Measurements from ENCODE around the gene SLC23A3.

SLC23A3 gene

DNA sequence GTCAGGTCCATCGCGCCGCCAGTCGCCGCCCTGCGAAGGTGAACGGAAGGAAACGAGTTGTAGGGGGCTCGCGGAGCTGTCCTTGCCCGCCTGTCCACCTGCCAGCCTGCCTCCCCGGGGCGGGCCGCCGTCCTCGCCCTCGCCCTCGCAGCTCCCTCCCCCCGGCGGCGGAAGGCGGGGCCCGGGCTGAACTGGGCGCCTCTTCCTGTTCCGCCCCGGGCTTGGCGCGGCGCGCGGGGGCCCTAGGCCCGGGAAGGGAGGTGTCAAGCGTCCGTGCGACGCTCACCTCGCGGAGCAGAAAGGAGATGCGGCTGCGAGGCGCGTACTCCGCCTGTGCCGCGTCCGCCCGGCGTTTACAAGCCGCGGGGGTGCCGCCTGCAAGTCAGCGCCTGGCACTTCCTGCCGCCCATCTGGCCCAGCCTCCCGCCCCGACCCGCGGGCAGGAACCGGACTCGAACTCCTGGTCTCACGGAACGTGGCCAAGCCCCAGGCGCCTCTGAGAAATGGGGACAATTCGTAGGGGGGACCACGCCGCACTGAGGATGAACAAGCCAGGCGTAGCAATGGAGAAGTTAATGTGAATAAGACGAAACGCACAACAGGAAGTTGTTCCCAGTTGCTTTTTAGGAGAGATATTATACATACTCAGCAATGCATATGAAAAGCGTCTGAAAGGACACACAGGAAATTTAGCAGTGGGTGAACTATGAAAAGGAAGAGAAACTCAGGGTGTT is 7.2 kb upstream of the SLC23A3 start, which contains the start of gene CNPPD1:
CNPPD1 (minus strand) TSS at position 108 of the 734 bp plus-strand sequence; CDS start at position 11, 97 bp downstream.
- DNase-seq (ENCODE audit: low spot score) (peak; percentile 91), FAIRE-seq (no peak)

- DNase-seq (ENCODE audit: low spot score) (peak; percentile 46), FAIRE-seq (no peak)
Measured at GRCh38 chr2:219175928-219176817, 6.3 kb upstream of the SLC23A3 start.

DNA sequence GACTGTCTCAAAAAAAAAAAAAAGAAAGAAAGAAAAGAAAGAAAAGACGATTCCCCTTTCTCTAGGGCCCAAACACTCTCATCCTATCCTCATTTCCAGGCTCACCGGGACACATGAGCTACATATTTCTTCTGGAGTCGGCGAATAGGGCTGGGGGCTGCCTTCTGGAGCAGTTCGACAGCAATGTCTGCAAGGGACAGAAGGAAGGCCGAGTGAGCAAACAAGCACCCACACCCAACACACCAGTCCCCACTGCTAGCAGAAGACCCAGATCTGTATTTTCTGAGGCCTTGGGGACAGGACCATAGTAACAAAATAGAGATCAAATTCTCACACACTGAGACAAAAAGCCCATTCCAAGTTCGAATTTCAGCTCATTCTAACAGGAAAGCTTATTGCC is 5.7 kb upstream of the SLC23A3 start:
- DNase-seq (ENCODE audit: low spot score) (no peak), FAIRE-seq (no peak)

DNA sequence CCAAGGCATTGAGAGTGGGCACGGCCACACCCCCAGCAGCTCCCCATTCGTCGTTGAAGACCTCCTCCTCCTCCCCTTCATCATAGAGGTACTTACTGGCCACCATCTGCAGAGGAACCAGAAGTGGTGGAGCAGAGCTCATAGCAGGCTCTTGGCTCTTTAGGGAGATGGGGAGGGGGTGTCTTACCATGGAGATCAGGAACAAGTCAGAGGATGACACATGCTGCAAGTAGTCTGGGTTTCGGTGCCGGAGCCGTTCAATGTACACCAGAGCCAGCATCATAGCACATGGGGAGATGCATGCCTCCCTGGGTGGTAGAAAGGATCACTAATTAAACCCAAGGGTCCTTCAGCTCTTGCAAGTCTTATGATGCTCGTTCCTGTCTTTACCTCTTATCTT is 5.0 kb upstream of the SLC23A3 start:
- FAIRE-seq = no peak

DNA sequence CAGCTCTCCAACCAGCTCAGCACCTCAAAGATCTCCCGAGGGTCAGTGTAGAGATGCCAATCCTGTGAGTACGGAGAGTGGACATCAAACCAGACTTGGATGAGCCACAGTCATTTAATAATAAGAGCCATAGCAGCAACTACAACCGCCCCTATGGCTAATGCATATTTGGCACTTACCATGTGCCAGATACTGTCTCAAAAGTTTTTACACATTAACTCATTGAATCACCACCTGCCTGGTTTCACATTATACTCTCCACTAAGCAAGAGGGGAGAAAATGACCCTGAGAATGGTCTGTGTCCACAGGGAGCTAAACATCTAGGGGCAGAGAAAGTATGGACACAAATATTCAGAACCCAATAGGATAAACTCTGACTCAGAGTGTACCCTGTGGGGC is 4.3 kb upstream of the SLC23A3 start:
- FAIRE-seq = no peak

More for the DNA sequence above, 5.0 kb upstream of the SLC23A3 start:
- no peak for DNase-seq (ENCODE audit: low spot score)

DNA sequence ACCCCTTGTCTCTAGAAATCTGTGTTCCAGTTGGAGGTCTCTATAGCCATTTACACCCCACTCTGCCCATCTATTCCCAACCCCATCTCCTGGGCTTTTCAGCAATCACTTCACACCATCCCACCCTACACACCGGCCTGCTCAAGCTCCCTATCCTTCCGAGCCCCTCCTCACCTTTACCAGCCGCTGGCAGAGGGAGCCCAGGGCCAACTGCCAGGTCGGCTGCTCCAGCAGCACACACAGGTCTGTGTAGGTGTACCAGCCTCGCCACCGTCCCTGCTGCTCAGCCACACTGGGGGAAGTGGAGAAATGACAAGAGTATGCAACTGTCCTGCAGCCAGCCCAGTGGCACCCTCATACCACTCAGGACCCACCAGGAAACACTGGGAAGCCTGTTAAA is 3.3 kb upstream of the SLC23A3 start:
- FAIRE-seq = no peak
- no peak for DNase-seq (ENCODE audit: low spot score)

More for the DNA sequence above, 4.3 kb upstream of the SLC23A3 start:
- no peak for DNase-seq (ENCODE audit: low spot score)

GRCh38 chr2:219172231-219173154 is 2.7 kb upstream of the SLC23A3 start:
- no peak for DNase-seq (ENCODE audit: low spot score)

GRCh38 chr2:219171231-219171651 is 1.4 kb upstream of the SLC23A3 start:
- no peak for FAIRE-seq
- DNase-seq (ENCODE audit: low spot score) = peak; percentile 39

More at GRCh38 chr2:219172231-219173154, 2.7 kb upstream of the SLC23A3 start:
- no peak for FAIRE-seq

DNA sequence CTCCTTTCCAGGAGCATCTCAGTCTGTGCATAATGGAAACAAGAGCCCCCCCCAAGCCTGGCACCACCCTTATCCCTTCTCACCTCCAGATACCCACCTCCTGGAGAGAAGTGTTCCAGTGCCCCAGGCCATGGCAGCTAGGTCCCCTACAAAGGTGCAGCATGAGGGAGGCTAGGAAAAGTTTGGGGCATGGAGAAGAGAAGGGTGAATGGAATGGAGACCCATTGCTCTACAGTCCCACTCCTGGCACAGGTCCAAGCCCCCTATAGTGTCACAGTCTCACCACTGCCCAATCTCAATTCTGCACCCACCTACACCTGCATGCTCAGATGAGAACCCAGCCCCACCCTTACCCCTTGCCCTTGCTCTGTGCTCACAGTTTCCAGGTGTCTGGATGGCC is 897 bp downstream of the SLC23A3 start:
- DNase-seq (ENCODE audit: low spot score) (no peak), FAIRE-seq (no peak)

DNA sequence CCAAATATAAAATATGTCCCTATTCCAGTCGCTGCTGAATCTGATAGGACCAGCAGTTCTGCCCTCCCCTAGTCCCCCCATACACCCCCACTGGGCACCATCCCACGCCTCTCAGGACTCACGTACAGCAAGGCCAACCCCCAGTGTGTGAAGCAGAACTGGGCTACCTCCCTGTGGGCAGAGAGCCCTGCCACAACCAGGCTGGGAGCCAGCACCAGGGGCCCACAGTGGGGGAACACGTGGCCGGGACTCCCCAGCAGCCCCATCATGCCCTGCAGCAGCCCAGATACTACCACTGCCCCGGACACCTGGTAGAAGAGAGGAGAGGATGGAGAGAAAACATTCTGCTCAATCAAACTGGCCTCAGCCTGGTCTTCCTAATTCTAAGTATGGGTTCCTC is 1.3 kb downstream of the SLC23A3 start:
- no peak for FAIRE-seq
- DNase-seq (ENCODE audit: low spot score) = no peak

- no peak for DNase-seq (ENCODE audit: low spot score)
- FAIRE-seq = no peak
Measured at GRCh38 chr2:219167997-219168396, 1.8 kb downstream of the SLC23A3 start.

DNA sequence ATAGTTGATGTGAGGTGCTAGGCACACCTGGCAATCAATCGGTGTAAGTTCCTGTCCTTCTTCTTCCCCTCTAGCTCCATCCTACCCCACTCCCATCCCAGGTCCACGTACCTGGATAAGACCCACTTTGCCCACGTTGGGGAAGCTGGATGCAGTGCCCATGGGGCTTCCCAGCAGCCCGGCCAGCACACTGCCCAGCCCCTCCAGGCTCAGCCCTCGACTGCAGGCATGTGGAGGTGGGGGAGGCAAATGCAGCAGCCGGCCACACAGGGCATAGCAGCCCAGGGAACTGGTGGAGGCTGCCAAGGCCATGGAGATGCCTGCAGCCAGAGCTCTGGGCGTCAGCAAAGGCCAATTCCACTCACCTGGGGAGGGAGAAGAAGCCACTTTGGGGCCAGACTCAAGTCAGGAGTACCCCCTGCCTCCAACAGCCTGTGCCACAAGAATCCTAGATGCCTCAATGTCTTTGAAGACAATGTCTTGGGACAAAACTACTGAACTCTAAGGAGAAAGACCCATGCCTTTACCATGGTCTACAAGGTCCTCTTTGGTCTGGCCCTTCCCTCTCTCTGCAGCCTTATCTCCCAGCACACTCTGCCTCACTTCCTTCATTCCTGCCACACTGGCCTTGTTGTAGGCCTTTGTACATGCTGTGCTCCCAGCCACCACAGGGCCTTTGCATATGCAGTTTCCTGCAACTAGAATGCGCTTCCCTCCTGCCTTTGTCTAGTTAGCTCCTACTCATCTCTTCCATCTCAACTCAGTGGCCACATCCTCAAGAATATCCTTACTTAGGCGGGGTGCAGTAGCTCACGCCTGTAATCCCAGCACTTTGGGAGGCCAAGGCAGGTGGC is 4.5 kb downstream of the SLC23A3 start:
- FAIRE-seq = no peak

GRCh38 chr2:219163156-219163555 is 6.7 kb downstream of the SLC23A3 start:
- DNase-seq (ENCODE audit: low spot score) = no peak
- no peak for FAIRE-seq

More for the DNA sequence above, 4.5 kb downstream of the SLC23A3 start:
- DNase-seq (ENCODE audit: low spot score) = no peak

DNA sequence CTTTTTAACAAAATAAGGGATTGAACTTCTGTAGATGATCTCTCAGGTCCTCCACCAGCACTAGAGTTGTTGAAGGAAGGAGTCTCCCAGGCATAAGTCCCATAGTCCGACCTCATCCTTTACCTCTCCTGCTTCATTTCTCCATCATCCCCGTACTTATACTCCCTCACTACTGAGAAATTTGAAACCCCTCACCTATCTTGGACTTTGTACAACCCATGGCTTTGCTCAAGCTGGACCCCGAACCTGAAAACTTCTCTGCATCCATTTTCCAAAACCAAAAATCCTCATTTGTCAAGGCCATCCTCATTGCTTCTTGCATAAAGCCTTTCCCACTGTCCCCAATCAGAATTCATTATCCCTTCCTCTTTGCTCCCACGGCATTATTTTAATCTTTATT is 8.7 kb downstream of the SLC23A3 start:
- FAIRE-seq = no peak
- DNase-seq (ENCODE audit: low spot score) = no peak

DNA sequence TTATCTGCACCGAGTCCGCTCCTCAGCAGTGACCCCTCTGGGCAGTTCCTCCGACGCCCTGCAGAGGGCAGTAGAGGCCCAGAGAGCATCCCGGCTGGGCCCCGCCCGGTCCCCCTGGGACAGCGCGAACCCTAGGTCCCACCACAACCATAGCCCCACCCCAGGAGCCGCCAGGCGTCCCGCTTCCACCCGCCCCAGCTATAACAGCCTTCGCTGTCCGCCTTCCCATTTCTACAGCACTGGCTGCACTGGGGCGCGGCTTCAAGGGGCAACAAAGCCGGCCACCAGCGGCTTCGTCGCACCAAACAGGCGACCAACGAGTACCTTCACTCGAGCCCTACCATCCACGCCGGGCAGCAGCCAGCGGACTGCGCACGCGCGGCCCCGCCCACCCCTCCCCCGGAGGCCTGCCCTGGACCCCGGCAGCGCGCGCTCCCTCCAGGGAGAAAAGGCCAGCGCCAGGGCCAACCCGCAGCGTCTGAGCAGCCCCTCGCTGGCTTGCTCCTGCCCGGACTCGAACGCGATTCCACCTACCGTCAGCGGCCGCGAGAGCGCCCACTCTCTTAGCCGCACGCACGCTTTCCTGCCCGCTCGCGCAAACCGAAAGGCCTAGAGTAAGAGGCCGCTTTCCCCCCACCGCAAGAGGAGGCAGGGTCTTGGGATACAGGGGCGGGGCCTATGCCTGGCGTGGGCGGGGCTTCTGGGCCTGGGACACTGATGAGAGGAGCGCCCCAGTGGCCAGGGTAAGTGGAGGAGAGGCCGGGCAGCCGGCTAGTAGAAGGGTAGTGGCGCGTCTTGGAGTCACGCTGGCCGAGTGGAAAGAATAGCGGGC is 9.4 kb downstream of the SLC23A3 start, which contains the start of gene NHEJ1:
NHEJ1 (minus strand) TSS at position 630 of the 832 bp plus-strand sequence. CDS start 2,453 bp downstream, outside the sequence.
- DNase-seq (ENCODE audit: low spot score) = peak; percentile 97
- peak; percentile 80 for FAIRE-seq

GRCh38 chr2:219159771-219160185 is 10.1 kb downstream of the SLC23A3 start:
- FAIRE-seq (no peak), DNase-seq (ENCODE audit: low spot score) (no peak)

GRCh38 chr2:219158586-219158985 is 11.2 kb downstream of the SLC23A3 start:
- FAIRE-seq (no peak), DNase-seq (ENCODE audit: low spot score) (no peak)

GRCh38 chr2:219158025-219158424 is 11.8 kb downstream of the SLC23A3 start:
- no peak for FAIRE-seq

GRCh38 chr2:219157396-219157795 is 12.4 kb downstream of the SLC23A3 start:
- FAIRE-seq = no peak
- no peak for DNase-seq (ENCODE audit: low spot score)

More at GRCh38 chr2:219158025-219158424, 11.8 kb downstream of the SLC23A3 start:
- DNase-seq (ENCODE audit: low spot score) = no peak
